K562 (cell line): ENCODE results near the gene MYOZ1. TPM values are rescaled to one million over a fixed set of nuclear protein-coding genes. Genes with fewer than 3 reads are reported as not detected.

Experiments used
- ARID2 ChIP-seq: fragments of 450-650 bp; IDR thresholded peaks from 2 replicates; pipeline ENCODE4 v1.6.1; 2017; ENCODE audit warnings: antibody characterized with exemption, mild to moderate bottlenecking
- CBX1 ChIP-seq: sonication (generic); IDR thresholded peaks from 2 replicates; pipeline ENCODE4 v1.6.1; 2016; ENCODE audit warnings: antibody characterized with exemption, low read depth, mild to moderate bottlenecking
- CCNT2 ChIP-seq: IDR thresholded peaks from 2 replicates; pipeline ENCODE4 v1.6.1; 2011; ENCODE audit warnings: borderline replicate concordance, low read depth, mild to moderate bottlenecking, moderate library complexity, mixed read lengths, low read length; ENCODE audit not compliant: insufficient read length; ENCODE audit errors: extremely low read depth
- EHMT2 ChIP-seq: fragments of 450-650 bp; IDR thresholded peaks from 2 replicates; pipeline ENCODE4 v1.6.1; 2018; ENCODE audit warnings: antibody characterized with exemption
- FOXJ2 ChIP-seq: fragments of 200-800 bp; sonication (Bioruptor generic); IDR thresholded peaks from 2 replicates; pipeline ENCODE4 v1.6.1; 2016; ENCODE audit warnings: missing genetic modification characterization, missing compliant biosample characterization
- HIVEP1 ChIP-seq: fragments of 250-450 bp; sonication (Bioruptor Pico); IDR thresholded peaks from 2 replicates; pipeline ENCODE4 v1.4.0; 2020; ENCODE audit warnings: mild to moderate bottlenecking
- JUND ChIP-seq, 2 experiments: IDR thresholded peaks; 2 replicates in 1 of 2; 3 replicates in 1 of 2; pipeline ENCODE4 v1.6.1; 2011; ENCODE audit warnings: borderline replicate concordance in 2 of 2, low read depth in 2 of 2, low read length in 2 of 2, improper control_type of control experiment in 1 of 2, missing biosample characterization in 1 of 2, missing genetic modification characterization in 1 of 2, missing genetic modification reagents in 1 of 2
- MYNN ChIP-seq, 2 experiments: sonication (generic); formaldehyde crosslinking in 1 of 2; IDR thresholded peaks; 2 replicates each; pipeline versions ENCODE4 v1.5.0 to v1.6.1; 2016 to 2020; ENCODE audit warnings: antibody characterized with exemption in 1 of 2, missing genetic modification reagents in 1 of 2
- NR2C1 ChIP-seq, 2 experiments: fragments of 450-650 bp; IDR thresholded peaks; 2 replicates each; pipeline ENCODE4 v1.6.1; 2017; ENCODE audit warnings: mild to moderate bottlenecking in 2 of 2, antibody characterized with exemption in 1 of 2, inconsistent platforms in 1 of 2, missing compliant biosample characterization in 1 of 2, missing genetic modification characterization in 1 of 2
- RFX1 ChIP-seq: fragments of 450-650 bp; IDR thresholded peaks from 2 replicates; pipeline ENCODE4 v1.6.1; 2016; ENCODE audit warnings: mild to moderate bottlenecking, moderate library complexity
- SAFB ChIP-seq: fragments of 200-400 bp; formaldehyde crosslinking; IDR thresholded peaks from 2 replicates; pipeline ENCODE4 v1.6.1; 2017; ENCODE audit warnings: low read depth, low read length, borderline replicate concordance
- WHSC1 ChIP-seq: IDR thresholded peaks from one replicate; pipeline ENCODE4 v1.6.1; 2012; ENCODE audit warnings: low read length, control low read depth, inconsistent platforms
- ZC3H4 ChIP-seq: sonication (generic); formaldehyde crosslinking; IDR thresholded peaks from 2 replicates; pipeline ENCODE4 v1.9.0; 2021; ENCODE audit warnings: missing genetic modification reagents, borderline replicate concordance
- ZC3H8 ChIP-seq: fragments of 450-650 bp; IDR thresholded peaks from 2 replicates; pipeline ENCODE4 v1.6.1; 2017
- ZZZ3 ChIP-seq: fragments of 450-650 bp; IDR thresholded peaks from 2 replicates; pipeline ENCODE4 v1.6.1; 2016; ENCODE audit warnings: antibody characterized with exemption, mild to moderate bottlenecking, moderate library complexity
- polyA plus RNA-seq, 8 experiments: library from polyadenylated mRNA; depleted of rRNA in 4 of 8; stranded (reverse) in 5 of 8; unstranded in 3 of 8; fragments of >200 nt; fragmentation: Nextera tagmentation in 2 of 8; fragmentation: Illumina TruSeq in 1 of 8; extraction: Ambion mirVana in 2 of 8; extraction: Trizol in 1 of 8; gene quantifications; 2 replicates each; pipeline versions ENCODE4 v1.2.1 to v1.2.3, GENCODE V29; 2011 to 2014; ENCODE audit warnings: inconsistent platforms in 1 of 8, missing spikeins in 1 of 8
- total RNA-seq, 7 experiments: library from RNA; depleted of rRNA in 6 of 7; stranded (reverse); fragments of >200 nt in 6 of 7; fragmentation: Illumina TruSeq in 2 of 7; extraction: Trizol in 2 of 7; gene quantifications; 2 replicates each; pipeline versions ENCODE4 v1.2.1 to v1.2.3, GENCODE V29; 2011 to 2021; ENCODE audit warnings: low replicate concordance in 1 of 7
- TF ChIP-seq, protein P1 (sequence below): fragments of 450-650 bp; IDR thresholded peaks from 2 replicates; pipeline ENCODE4 v1.6.1; 2016; ENCODE audit warnings: mild to moderate bottlenecking
- TF ChIP-seq, protein P2 (sequence below): fragments of 450-650 bp; formaldehyde crosslinking; IDR thresholded peaks from 2 replicates; pipeline ENCODE4 v1.4.0; 2020; ENCODE audit warnings: mild to moderate bottlenecking, mixed read lengths
- TF ChIP-seq, protein P3 (sequence below): fragments of 450-650 bp; formaldehyde crosslinking; IDR thresholded peaks from 2 replicates; pipeline ENCODE4 v1.4.0; 2022; ENCODE audit warnings: mild to moderate bottlenecking, moderate library complexity
- TF ChIP-seq, protein P4 (sequence below): fragments of 450-650 bp; IDR thresholded peaks from 2 replicates; pipeline ENCODE4 v1.6.1; 2016; ENCODE audit warnings: low read depth, mild to moderate bottlenecking, moderate library complexity
- TF ChIP-seq, protein P5 (sequence below): sonication (generic); formaldehyde crosslinking; IDR thresholded peaks from 2 replicates; pipeline ENCODE4 v1.9.0; 2022; ENCODE audit warnings: mild to moderate bottlenecking, missing genetic modification reagents
- TF ChIP-seq, protein P6 (sequence below), 2 experiments: fragments of 450-650 bp; IDR thresholded peaks; 2 replicates each; pipeline ENCODE4 v1.6.1; 2016

Gene MYOZ1
- total and polyA plus RNA-seq, 9 of the 15 experiments (the other 6 are each of a cell fraction or from before 2014, with no cell fraction given) = 0.03 to 0.18 (median 0.07) TPM; not detected in 5

DNA sequence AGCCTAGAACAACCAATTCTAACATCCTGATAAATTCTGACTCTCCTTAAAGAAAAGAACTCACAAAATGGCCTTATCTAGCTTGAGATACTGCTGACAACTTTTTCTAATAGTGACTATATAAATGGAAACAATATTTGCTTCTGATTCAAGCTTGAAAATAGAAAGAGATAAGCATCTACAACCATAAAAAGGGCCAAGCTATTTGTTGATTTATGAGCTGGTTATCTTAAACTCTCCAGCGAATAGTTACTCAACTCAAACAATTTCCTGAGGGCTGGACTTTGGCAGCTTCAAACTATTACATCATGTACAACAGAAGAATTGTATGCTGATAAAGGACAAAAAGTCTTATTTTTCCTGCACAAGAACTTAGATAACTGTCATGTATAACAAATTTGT is 54.7 kb downstream of the MYOZ1 start (continued):
- TF ChIP-seq, protein P1, sequence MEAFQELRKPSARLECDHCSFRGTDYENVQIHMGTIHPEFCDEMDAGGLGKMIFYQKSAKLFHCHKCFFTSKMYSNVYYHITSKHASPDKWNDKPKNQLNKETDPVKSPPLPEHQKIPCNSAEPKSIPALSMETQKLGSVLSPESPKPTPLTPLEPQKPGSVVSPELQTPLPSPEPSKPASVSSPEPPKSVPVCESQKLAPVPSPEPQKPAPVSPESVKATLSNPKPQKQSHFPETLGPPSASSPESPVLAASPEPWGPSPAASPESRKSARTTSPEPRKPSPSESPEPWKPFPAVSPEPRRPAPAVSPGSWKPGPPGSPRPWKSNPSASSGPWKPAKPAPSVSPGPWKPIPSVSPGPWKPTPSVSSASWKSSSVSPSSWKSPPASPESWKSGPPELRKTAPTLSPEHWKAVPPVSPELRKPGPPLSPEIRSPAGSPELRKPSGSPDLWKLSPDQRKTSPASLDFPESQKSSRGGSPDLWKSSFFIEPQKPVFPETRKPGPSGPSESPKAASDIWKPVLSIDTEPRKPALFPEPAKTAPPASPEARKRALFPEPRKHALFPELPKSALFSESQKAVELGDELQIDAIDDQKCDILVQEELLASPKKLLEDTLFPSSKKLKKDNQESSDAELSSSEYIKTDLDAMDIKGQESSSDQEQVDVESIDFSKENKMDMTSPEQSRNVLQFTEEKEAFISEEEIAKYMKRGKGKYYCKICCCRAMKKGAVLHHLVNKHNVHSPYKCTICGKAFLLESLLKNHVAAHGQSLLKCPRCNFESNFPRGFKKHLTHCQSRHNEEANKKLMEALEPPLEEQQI = 0 out of 2 replicates have a peak, but pooled peaks have one; percentile 26
- TF ChIP-seq MYNN (IDR thresholded peaks at IDR 0.05) (no peak), MYNN (CRISPR knock-in tag; IDR thresholded peaks at IDR 0.05) (no peak), CCNT2 (peak; percentile 52), EHMT2 (no peak), FOXJ2 (tag) (peak; percentile 84), ARID2 (no peak), ZC3H8 (no peak), NR2C1 (IDR thresholded peaks at IDR 0.05) (no peak), NR2C1 (tag; IDR thresholded peaks at IDR 0.05) (no peak), ZC3H4 (CRISPR knock-in tag) (no peak), WHSC1 (no peak), SAFB (no peak), CBX1 (no peak), RFX1 (no peak), JUND (IDR thresholded peaks at IDR 0.05; ENCODE audit: borderline replicate concordance, low read depth, low read length) (peak; percentile 71; the same call in 1 of the 2 replicates), JUND (tag; IDR thresholded peaks at IDR 0.05; ENCODE audit: borderline replicate concordance, low read depth, low read length) (peak; percentile 68; the same call in 2 of the 3 replicates), HIVEP1 (no peak), ZZZ3 (no peak)
- TF ChIP-seq, protein P2, sequence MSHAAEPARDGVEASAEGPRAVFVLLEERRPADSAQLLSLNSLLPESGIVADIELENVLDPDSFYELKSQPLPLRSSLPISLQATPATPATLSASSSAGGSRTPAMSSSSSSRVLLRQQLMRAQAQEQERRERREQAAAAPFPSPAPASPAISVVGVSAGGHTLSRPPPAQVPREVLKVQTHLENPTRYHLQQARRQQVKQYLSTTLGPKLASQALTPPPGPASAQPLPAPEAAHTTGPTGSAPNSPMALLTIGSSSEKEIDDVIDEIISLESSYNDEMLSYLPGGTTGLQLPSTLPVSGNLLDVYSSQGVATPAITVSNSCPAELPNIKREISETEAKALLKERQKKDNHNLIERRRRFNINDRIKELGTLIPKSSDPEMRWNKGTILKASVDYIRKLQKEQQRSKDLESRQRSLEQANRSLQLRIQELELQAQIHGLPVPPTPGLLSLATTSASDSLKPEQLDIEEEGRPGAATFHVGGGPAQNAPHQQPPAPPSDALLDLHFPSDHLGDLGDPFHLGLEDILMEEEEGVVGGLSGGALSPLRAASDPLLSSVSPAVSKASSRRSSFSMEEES (CRISPR knock-in tag) = no peak
- TF ChIP-seq, protein P3, sequence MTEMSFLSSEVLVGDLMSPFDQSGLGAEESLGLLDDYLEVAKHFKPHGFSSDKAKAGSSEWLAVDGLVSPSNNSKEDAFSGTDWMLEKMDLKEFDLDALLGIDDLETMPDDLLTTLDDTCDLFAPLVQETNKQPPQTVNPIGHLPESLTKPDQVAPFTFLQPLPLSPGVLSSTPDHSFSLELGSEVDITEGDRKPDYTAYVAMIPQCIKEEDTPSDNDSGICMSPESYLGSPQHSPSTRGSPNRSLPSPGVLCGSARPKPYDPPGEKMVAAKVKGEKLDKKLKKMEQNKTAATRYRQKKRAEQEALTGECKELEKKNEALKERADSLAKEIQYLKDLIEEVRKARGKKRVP (CRISPR knock-in tag) = peak; percentile 92
- TF ChIP-seq, protein P4, sequence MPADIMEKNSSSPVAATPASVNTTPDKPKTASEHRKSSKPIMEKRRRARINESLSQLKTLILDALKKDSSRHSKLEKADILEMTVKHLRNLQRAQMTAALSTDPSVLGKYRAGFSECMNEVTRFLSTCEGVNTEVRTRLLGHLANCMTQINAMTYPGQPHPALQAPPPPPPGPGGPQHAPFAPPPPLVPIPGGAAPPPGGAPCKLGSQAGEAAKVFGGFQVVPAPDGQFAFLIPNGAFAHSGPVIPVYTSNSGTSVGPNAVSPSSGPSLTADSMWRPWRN = peak; percentile 60; the same call in 1 of the 2 replicates
- TF ChIP-seq, protein P5, sequence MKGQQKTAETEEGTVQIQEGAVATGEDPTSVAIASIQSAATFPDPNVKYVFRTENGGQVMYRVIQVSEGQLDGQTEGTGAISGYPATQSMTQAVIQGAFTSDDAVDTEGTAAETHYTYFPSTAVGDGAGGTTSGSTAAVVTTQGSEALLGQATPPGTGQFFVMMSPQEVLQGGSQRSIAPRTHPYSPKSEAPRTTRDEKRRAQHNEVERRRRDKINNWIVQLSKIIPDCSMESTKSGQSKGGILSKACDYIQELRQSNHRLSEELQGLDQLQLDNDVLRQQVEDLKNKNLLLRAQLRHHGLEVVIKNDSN (CRISPR knock-in tag) = no peak
- TF ChIP-seq, protein P6, sequence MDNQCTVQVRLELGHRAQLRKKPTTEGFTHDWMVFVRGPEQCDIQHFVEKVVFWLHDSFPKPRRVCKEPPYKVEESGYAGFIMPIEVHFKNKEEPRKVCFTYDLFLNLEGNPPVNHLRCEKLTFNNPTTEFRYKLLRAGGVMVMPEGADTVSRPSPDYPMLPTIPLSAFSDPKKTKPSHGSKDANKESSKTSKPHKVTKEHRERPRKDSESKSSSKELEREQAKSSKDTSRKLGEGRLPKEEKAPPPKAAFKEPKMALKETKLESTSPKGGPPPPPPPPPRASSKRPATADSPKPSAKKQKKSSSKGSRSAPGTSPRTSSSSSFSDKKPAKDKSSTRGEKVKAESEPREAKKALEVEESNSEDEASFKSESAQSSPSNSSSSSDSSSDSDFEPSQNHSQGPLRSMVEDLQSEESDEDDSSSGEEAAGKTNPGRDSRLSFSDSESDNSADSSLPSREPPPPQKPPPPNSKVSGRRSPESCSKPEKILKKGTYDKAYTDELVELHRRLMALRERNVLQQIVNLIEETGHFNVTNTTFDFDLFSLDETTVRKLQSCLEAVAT (IDR thresholded peaks at IDR 0.05) = no peak
